Activated naive CD4-positive, alpha-beta T cell treated with anti-CD3 and anti-CD28 coated beads, Interleukin-2, amount 10 ng/mL, durations not matched to agents 7 days and 5 days (primary cell): ENCODE results near the gene SEMA5A.

Experiments
- CTCF ChIA-PET: fragments of 350-600 bp; sonication (Branson Sonifier 250); formaldehyde crosslinking; loops from one replicate; lab custom pipeline; 2021; ENCODE audit warnings: antibody characterized with exemption; lab: Charles Lee
- DNase-seq: peaks from one replicate; pipeline ENCODE4 v3.0.0-alpha.2; 2020
- H3K27ac Mint-ChIP-seq: one replicate; pipeline ENCODE4 v1.8.0; 2021; ENCODE audit warnings: mild to moderate bottlenecking, moderate library complexity, mixed read lengths
- H3K27me3 Mint-ChIP-seq: one replicate; pipeline ENCODE4 v1.8.0; 2021; ENCODE audit warnings: mild to moderate bottlenecking, mixed read lengths
- H3K36me3 Mint-ChIP-seq: one replicate; pipeline ENCODE4 v1.8.0; 2021; ENCODE audit warnings: mixed read lengths
- H3K4me1 Mint-ChIP-seq: one replicate; pipeline ENCODE4 v1.8.0; 2021; ENCODE audit warnings: mixed read lengths
- H3K4me3 Mint-ChIP-seq: one replicate; pipeline ENCODE4 v1.8.0; 2021; ENCODE audit warnings: mild to moderate bottlenecking, moderate library complexity, mixed read lengths
- H3K9me3 Mint-ChIP-seq: one replicate; pipeline ENCODE4 v1.8.0; 2021; ENCODE audit warnings: mixed read lengths

Gene SEMA5A

GRCh38 chr5:9265441-9266287, 280.2 kb downstream of the SEMA5A start:
- Mint-ChIP-seq H3K36me3 (no peaks in the 10 kb centered on the region), H3K4me3 (no peak overlapping the region), H3K4me1 (no peaks in the 10 kb centered on the region), H3K27me3 (no peaks in the 10 kb centered on the region), H3K27ac (no peak overlapping the region), H3K9me3 (peaks cover 10% of the 10 kb centered on the region)
- CTCF ChIA-PET, result no interaction called here
- DNase-seq, result no peak

DNA sequence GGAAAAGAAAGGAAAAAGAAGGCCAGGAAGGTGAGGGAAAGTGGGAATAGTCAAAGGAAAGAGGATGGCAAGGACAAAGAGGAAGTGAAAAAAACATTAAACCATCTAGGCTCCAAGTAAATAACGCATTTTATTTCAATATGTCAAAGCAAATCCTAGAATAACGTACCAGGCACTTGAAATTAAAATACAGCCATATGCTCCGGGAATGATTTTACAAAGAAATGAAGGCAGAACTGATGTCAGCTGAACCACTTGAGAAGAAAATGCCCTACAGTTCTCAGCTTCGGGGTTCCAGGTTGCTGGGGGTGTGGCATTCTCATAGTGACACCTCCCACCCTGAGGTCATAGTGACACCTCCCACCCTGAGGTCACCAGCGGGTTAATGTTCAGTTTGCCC, 281.6 kb downstream of the SEMA5A start:
- peaks cover 8% of the 10 kb centered on the region for H3K9me3 Mint-ChIP-seq
- no peaks in the 10 kb centered on the region for H3K27me3 Mint-ChIP-seq
- no peak overlapping the region for H3K27ac Mint-ChIP-seq
- CTCF ChIA-PET, result no interaction called here
- no peaks in the 10 kb centered on the region for H3K4me1 Mint-ChIP-seq
- H3K36me3 Mint-ChIP-seq, result no peaks in the 10 kb centered on the region
- DNase-seq, result no peak
- H3K4me3 Mint-ChIP-seq, result no peak overlapping the region

DNA sequence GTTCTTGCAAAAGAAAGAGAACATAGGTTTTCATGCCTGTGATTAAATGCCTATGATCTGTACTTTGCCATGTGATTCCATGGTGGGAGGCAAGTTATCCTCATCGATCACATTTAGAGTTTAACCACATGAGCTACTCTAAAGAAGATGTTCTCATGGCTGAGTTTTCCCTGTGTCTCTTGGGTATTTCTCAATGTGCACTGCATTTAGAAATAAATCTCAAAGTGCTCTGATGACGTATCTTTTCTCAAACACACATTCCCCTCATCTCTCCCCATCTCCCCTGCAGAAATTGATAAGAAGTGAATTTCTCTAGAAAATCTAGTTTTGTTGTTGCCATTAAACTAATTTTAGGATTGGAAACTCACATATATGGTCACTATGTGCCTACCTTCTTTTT, 282.2 kb downstream of the SEMA5A start:
- Mint-ChIP-seq H3K27ac (no peak overlapping the region), H3K4me1 (no peaks in the 10 kb centered on the region), H3K36me3 (no peaks in the 10 kb centered on the region), H3K27me3 (no peaks in the 10 kb centered on the region), H3K4me3 (no peak overlapping the region), H3K9me3 (peaks cover 8% of the 10 kb centered on the region)
- CTCF ChIA-PET, result no interaction called here
- DNase-seq, result no peak

GRCh38 chr5:9251379-9251980, 294.4 kb downstream of the SEMA5A start:
- H3K27ac Mint-ChIP-seq, result no peak overlapping the region
- no peaks in the 10 kb centered on the region for H3K9me3 Mint-ChIP-seq
- no peaks in the 10 kb centered on the region for H3K27me3 Mint-ChIP-seq
- CTCF ChIA-PET, result no interaction called here
- no peak for DNase-seq
- H3K4me1 Mint-ChIP-seq, result no peaks in the 10 kb centered on the region
- no peaks in the 10 kb centered on the region for H3K36me3 Mint-ChIP-seq
- H3K4me3 Mint-ChIP-seq, result no peak overlapping the region

- CTCF ChIA-PET, result no interaction called here
- no peaks in the 10 kb centered on the region for H3K36me3 Mint-ChIP-seq
- H3K27ac Mint-ChIP-seq, result no peak overlapping the region
- no peaks in the 10 kb centered on the region for H3K4me1 Mint-ChIP-seq
- no peaks in the 10 kb centered on the region for H3K27me3 Mint-ChIP-seq
- no peaks in the 10 kb centered on the region for H3K9me3 Mint-ChIP-seq
- H3K4me3 Mint-ChIP-seq, result no peak overlapping the region
- no peak for DNase-seq
Observed at GRCh38 chr5:9249231-9249630, 296.6 kb downstream of the SEMA5A start.

DNA sequence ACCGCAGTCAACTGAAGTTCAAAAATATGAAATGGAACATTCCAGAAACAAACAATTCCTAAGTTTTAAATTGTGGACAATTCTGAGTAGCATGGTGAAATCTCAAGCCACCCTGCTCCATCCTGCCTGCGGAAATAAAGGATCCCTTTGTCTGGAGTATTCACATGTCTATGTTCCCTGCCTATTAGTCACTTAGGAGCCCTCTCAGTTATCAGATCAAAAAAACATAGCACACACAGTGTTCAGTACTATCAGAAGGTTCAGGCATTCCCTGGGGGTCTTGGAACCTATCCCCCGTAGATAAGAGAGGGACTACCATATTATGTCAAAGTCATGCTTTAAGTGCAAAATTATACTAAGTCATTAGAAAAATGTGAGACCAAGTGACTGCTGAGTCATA, 300.8 kb downstream of the SEMA5A start:
- H3K9me3 Mint-ChIP-seq, result no peaks in the 10 kb centered on the region
- no peak overlapping the region for H3K27ac Mint-ChIP-seq
- H3K4me3 Mint-ChIP-seq, result no peak overlapping the region
- H3K27me3 Mint-ChIP-seq, result no peaks in the 10 kb centered on the region
- DNase-seq, result no peak
- no peaks in the 10 kb centered on the region for H3K36me3 Mint-ChIP-seq
- no peaks in the 10 kb centered on the region for H3K4me1 Mint-ChIP-seq
- CTCF ChIA-PET, result no interaction called here

DNA sequence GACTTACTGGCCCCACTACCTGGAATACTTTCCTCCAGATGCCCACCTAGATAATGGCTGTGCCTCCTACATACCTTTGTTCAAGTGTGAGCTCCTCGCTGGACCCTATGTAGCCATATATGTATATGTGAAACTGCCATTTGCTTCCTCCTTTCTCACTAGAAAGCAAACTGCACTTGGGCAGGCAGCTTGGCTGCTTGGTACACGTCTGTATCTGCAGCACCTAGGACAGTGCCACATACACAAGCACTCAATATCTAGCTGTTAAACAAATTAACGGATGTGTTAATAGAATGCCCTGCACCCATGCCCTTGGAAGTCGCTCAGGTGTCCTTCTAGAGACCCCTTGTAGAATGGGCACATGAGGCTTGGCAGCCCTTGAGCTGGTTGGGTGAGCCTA, 301.5 kb downstream of the SEMA5A start:
- CTCF ChIA-PET, result no interaction called here
- Mint-ChIP-seq H3K27ac (no peak overlapping the region), H3K9me3 (no peaks in the 10 kb centered on the region), H3K36me3 (no peaks in the 10 kb centered on the region), H3K4me3 (no peak overlapping the region), H3K4me1 (no peaks in the 10 kb centered on the region), H3K27me3 (no peaks in the 10 kb centered on the region)
- no peak for DNase-seq

DNA sequence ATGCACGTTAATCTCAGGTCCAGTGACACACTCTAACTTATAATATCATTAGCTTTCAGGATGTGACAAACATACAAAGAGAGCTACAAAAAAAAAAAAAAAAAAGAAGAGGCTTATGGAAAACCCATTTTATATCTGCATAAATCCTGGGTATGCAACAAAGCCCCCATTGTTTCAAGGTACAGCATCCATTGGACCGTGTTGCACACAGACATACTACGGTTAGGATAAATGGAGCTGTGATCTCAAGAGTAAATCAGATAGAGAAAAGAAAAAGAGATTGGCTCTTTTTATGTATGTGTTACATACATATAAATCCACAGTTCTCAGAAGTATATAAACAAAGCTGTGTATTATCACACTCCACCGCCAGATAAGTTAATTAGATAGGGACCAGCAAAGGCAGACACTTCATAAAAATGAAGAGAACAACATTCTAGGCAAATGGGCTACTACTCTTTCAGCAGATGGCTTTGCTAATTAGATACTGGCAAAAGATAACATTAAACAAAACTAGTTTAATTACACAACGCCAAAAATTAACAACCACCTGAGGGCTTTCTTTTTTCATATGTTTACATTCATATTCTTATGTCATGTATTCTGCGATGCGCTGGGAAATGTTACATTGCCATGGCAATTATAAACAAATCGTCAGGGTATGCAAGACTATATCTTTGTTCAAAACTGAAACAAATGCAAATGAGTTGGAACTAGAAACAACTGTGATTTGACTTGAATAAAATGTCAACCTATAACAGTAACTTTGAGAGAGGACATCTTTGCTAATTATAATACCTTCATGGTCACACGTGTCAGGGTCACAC, 304.2 kb downstream of the SEMA5A start:
- no peak overlapping the region for H3K4me3 Mint-ChIP-seq
- no peaks in the 10 kb centered on the region for H3K9me3 Mint-ChIP-seq
- no peak overlapping the region for H3K27ac Mint-ChIP-seq
- no peak for DNase-seq
- no peaks in the 10 kb centered on the region for H3K4me1 Mint-ChIP-seq
- CTCF ChIA-PET, result no interaction called here
- H3K36me3 Mint-ChIP-seq, result no peaks in the 10 kb centered on the region
- H3K27me3 Mint-ChIP-seq, result no peaks in the 10 kb centered on the region

GRCh38 chr5:9240431-9240830, 305.4 kb downstream of the SEMA5A start:
- H3K27ac Mint-ChIP-seq, result no peak overlapping the region
- no peak for DNase-seq
- H3K9me3 Mint-ChIP-seq, result no peaks in the 10 kb centered on the region
- CTCF ChIA-PET, result no interaction called here
- H3K4me3 Mint-ChIP-seq, result no peak overlapping the region
- H3K4me1 Mint-ChIP-seq, result no peaks in the 10 kb centered on the region
- no peaks in the 10 kb centered on the region for H3K36me3 Mint-ChIP-seq
- H3K27me3 Mint-ChIP-seq, result no peaks in the 10 kb centered on the region

DNA sequence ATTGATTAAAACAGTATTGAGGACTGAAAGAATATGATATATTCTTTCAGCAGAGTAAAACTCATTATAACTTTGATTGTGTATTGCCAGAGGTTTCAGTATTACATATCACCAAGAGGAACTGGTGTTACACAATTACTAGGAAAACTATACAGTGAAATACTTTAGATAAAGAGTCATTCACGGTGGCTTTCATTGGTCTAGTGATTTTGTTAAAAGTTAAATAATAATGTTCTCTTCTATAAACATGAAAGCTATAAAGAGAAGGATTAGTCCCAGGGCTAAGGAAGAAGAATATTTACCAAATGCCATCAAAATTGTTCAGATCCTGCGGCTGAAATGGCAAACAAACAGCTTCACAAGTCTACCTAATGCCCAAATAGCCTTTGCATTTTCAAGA, 306.2 kb downstream of the SEMA5A start:
- Mint-ChIP-seq H3K9me3 (no peaks in the 10 kb centered on the region), H3K27me3 (no peaks in the 10 kb centered on the region), H3K27ac (no peak overlapping the region), H3K4me3 (no peak overlapping the region), H3K36me3 (no peaks in the 10 kb centered on the region), H3K4me1 (no peaks in the 10 kb centered on the region)
- no peak for DNase-seq
- CTCF ChIA-PET, result no interaction called here

DNA sequence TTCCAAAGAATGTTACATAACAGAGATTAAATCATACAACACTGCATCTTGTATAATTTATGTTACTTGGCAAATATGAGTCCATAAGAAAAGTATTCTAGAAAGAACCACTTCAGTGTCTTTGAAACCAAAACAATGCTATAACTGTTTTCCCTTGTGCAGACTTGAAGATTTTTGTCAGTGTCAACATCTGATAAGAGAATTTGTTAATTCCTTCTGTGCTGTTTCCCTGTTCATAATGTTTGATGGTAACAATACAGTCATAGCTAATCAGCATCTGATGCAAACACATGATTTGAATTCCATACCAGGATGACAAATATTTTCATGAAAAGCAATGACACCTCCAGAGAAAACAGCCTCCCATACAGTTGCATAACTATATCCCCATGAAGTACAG, 306.8 kb downstream of the SEMA5A start:
- Mint-ChIP-seq H3K4me3 (no peak overlapping the region), H3K4me1 (no peaks in the 10 kb centered on the region), H3K9me3 (no peaks in the 10 kb centered on the region), H3K27me3 (no peaks in the 10 kb centered on the region), H3K36me3 (no peaks in the 10 kb centered on the region), H3K27ac (no peak overlapping the region)
- no peak for DNase-seq
- CTCF ChIA-PET, result no interaction called here

DNA sequence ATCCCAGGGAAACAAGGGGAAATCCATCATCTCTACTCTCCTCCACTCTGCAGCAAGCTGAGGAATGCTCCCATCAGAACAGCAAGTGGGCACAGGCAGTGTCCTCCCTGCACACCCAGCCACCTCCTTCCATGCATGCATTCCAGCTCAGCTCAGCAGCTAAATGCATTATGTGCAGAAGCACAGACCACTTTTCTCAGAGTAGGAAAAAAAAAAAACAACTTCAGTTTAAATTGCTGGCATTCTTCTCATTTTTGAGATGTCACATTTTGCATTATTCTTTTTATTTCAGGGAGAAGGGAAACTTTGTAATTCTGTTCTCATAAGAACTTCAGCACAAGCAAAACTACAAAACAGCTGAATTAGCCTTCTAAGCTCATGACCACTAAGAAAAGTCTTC, 312.2 kb downstream of the SEMA5A start:
- DNase-seq, result no peak
- Mint-ChIP-seq H3K9me3 (peaks cover 1% of the 10 kb centered on the region), H3K4me1 (no peaks in the 10 kb centered on the region), H3K36me3 (no peaks in the 10 kb centered on the region), H3K27me3 (no peaks in the 10 kb centered on the region), H3K27ac (no peak overlapping the region), H3K4me3 (no peak overlapping the region)
- CTCF ChIA-PET, result no interaction called here

GRCh38 chr5:9233035-9233434, 312.8 kb downstream of the SEMA5A start:
- no peaks in the 10 kb centered on the region for H3K4me1 Mint-ChIP-seq
- CTCF ChIA-PET, result no interaction called here
- no peaks in the 10 kb centered on the region for H3K27me3 Mint-ChIP-seq
- DNase-seq, result no peak
- no peak overlapping the region for H3K27ac Mint-ChIP-seq
- H3K4me3 Mint-ChIP-seq, result no peak overlapping the region
- H3K9me3 Mint-ChIP-seq, result peaks cover 1% of the 10 kb centered on the region
- no peaks in the 10 kb centered on the region for H3K36me3 Mint-ChIP-seq

DNA sequence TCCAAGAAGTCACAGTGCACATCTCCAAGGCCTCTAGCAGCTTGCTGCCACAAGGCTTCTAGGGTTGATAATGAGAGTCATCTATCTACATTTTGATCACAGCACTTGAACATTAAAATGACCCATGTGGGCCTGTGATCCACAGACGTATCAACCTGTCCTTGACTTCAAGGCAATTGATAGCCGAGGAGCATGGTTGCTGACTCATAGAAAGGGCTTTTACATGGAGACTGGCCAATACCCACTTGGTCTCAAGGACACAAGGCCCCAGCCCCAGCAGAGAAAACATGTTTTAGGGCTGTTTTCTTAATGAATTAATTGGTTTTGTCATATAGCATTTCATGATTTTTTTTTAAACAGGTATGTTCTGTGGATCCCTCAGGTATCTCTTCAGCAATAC, 314.0 kb downstream of the SEMA5A start:
- Mint-ChIP-seq H3K27ac (no peak overlapping the region), H3K9me3 (peaks cover 1% of the 10 kb centered on the region), H3K27me3 (no peaks in the 10 kb centered on the region), H3K36me3 (no peaks in the 10 kb centered on the region), H3K4me1 (no peaks in the 10 kb centered on the region), H3K4me3 (no peak overlapping the region)
- DNase-seq, result no peak
- CTCF ChIA-PET, result no interaction called here

GRCh38 chr5:9230355-9230754, 315.5 kb downstream of the SEMA5A start:
- H3K4me3 Mint-ChIP-seq, result no peak overlapping the region
- H3K9me3 Mint-ChIP-seq, result peaks cover 1% of the 10 kb centered on the region
- no peaks in the 10 kb centered on the region for H3K36me3 Mint-ChIP-seq
- H3K27ac Mint-ChIP-seq, result no peak overlapping the region
- DNase-seq, result no peak
- CTCF ChIA-PET, result no interaction called here
- H3K4me1 Mint-ChIP-seq, result no peaks in the 10 kb centered on the region
- no peaks in the 10 kb centered on the region for H3K27me3 Mint-ChIP-seq
